Measurements from ENCODE around the gene ISM2.
"Not testable (repeated sequence)": the region's sequence is repeated elsewhere in the genome, so short reads cannot be mapped to it uniquely, and the experiment has no call there.

DNA sequence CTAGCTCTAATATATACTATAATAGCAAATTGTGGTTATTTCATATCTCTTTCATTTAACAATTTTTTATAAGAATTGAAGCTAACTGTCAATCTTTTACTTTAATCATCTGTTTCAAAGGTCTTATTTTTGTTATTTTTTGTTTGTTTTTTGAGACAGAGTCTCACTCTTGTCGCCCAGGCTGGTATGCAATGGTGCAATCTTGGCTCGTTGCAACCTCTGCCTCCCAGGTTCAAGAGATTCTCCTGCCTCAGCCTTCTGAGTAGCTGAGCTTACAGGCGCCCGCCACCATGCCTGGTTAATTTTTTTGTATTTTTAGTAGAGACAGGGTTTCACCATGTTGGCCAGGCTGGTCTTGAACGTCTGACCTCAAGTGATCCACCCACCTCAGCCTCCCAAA, 30.1 kb upstream of the ISM2 start:
- not testable (repeated sequence) for TF ChIP-seq POLR2A (IDR thresholded peaks at IDR 0.05); CTCF (IDR thresholded peaks at IDR 0.05); POLR2AphosphoS5 (IDR thresholded peaks at IDR 0.05; ENCODE audit: insufficient read depth in 1 of 2, low read depth in 1 of 2)
